Measurements from ENCODE around the gene EIF6.
A peak's percentile ranks its signal among the peaks of the same experiment; 100 is the strongest.
"Not testable (repeated sequence)": the region's sequence is repeated elsewhere in the genome, so short reads cannot be mapped to it uniquely, and the experiment has no call there.

The EIF6 gene

DNA sequence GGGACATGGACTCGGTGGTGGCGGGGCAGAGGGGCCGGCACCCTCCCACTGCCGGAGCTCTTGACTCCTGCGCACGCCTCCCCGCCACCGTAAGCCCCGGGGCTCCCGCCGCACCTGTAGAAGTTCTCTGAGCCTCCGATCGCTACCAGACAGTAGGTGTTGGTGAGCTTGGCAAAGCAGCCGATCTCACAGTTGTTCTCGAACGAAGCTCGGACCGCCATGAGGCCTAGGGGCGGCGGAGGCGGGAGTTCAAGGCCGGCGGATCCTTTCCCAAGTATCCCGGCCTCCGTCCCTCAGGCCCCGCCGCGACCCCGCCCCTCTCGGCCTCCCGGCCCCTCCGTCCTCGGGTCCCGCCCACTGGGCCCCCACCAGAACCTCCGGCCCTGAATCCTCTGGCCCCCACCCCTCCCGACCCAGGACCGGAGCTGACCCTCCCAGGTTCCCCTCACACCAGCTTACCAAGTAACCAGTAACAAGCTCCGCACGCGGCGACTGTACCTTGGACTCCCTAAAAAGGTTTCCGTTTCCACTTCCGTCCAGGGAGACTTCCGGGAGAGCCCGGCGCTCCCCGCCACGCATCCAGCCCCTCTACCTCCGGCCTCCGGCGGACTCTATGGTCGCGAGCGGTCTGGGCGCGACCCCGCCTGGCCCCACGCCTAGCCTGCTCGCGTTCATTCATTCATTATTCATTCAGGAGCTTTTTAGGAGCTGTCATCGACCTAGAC is at the start of gene EIF6:
EIF6 (minus strand) TSS at position 506 of the 725 bp plus-strand sequence; CDS start at position 221, 285 bp downstream.
- peak; percentile 56 for DNase-seq (ENCODE audit: low read depth)

DNA sequence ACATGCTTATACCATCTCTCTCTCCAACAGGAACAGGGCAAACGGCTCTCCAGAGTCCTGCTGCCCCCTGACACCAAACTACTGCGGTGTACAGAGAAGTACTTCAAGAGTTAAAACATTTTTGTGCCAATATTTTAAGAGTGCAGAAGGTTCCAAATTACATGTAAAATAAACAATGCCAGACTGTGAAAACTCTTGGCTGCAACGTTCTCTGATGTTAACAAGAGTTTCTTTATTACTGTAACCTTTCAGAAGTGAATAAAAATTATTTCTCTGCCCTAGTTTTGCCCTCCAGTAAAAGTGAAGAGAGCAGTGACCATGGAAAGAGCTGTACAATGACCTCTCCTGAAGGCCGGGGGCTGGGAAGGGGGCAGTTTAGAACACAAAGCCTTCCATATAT is 49.0 kb upstream of the EIF6 start:
- DNase-seq (ENCODE audit: low read depth), result no peak

DNA sequence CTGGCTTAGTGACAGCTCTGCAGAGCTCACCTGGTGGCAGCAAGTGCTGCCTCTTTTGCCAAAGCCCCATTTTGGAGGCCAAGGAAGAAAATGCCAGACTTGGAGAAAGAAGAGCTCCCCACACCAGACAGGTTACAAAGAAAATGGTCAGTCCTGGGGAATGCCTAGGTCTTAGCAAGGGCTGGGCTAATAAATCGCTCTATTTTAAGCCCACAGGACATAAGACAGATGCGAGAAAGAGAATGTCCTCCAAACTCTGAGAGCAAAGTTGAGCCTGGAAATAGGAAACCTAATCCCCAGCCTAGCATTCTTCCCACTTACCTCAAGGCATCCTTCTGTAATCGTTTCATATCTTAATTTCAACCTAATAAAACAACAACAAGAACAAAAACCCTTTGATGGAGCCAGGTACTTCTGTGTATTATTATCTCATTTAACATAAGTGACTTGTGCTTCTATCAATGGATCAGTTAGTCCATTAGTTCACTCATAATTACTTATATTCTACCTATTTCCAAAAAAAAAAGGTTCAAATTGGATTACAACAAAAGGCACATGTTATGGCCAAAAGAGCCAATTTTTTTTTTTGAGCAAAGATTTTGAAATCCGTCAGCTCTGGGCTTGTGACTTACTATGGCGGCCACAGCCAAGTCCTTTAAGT is 48.1 kb upstream of the EIF6 start:
- DNase-seq (ENCODE audit: low read depth), result no peak

DNA sequence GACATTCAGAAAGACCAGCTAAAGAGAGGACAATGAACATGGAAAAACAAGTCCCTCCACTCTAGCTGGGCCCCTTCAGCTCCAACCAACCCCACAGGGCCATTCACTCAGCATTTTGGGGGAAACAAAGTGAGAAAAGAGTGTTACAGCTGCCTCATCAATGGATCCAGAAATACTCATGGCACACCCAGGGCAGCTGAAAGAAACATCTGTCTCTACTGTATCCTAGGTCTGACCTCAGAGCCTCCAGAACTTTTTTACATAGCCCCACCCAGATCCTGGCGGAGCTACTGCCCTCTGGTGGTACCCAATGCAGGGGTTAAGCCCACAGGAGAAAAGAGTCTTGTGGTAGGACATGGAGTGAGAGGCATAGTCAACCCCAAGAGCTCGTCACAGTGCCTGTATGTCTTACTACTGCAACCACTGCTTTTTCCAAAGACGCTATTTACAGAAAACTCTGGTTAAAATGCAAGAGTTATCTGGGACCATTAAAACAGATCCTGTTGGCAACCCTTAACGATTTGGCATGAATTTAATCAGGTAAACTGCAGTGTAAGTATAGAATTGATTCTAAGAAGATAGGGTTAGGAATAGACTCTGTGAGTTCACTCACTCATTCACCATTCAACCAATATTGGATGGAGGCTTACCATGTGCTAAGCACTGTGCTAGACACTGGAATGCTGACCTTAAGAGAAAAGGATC is 45.0 kb upstream of the EIF6 start:
- no peak for DNase-seq (ENCODE audit: low read depth)

DNA sequence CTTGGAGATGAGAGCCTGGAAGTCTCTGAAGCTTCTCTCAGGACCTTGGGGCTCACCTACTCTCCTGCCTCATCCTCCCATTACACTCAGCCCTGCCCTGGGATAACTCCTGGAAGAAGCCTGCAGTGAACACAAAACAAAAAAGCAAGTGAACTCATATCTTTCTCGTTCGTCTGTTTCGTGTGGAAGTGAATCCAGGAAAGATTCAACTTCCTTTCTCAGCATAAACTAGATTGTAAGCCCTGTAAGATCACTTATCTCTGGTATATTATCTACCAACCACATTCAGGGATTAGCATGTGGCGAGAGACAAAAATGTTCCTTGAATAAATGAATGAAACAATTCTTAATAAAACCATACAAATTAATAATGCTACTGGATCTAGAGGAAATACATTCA is 44.1 kb upstream of the EIF6 start:
- DNase-seq (ENCODE audit: low read depth), result no peak

DNA sequence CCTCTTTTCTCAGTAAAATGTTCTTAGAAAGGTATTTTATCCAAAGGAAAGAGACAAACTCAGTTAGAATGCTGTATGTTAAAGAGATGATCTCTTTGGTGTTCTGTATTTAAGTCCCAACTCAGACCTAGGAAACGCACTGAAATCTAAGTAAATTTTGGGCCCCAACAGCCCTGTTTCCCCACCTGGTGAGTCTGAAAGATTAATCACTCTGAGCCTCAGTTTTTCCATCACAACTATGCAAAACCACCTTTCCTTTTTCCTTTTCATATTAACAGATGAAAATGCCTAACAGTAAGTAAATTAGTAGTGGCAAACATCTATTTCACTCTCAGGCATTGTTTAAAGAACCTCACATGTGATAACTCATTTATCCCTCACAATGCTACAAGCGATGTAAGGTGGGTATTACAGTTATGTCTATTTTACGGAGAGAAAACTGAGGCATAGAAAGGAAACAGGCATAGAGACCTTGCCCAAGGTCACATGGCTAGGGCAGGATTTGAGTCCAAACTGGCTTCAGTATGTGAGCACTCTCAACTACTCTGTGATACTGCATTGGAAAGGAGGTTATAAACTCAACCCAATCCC is 43.6 kb upstream of the EIF6 start:
- no peak for DNase-seq (ENCODE audit: low read depth)

DNA sequence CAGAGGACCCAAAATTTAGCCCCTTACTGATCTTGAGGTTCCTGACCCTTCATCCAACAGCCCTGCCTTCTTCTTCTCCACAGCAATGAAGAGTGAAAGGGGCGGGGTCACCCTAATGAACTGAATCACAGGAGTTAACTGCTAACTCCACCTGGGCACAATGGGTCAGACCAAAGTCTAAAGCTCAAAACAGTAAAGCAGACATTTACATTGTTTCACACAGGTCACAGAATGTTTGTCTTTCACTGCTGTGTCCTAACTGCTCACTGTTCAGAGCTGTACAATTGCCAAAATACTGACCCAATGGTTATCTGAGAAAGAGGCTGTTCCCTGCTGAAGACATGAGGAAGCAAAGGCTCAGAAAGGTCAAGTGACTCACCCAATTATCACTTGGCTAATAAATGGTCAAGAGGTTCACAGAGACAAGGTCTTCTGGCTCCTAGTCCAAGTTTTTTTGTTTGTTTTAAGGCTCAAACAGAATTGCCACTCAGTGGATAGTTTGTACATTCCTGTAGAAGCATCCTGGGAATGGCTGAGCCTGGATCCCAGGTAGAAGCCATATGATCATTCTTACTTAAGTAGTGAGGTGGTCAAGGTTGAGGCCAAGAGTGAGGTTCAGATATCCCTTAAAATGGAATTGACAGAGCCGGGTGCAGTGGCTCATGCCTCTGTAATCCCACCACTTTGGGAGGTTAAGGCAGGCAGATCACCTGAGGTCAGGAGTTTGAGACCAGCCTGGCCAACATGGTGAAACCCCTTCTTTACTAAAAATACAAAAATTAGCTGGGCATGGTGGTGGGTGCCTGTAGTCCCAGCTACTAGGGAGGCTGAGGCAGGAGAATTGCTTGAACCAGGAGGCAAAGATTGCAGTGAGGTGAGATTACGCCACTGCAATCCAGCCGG is 42.8 kb upstream of the EIF6 start:
- DNase-seq (ENCODE audit: low read depth), result no peak

DNA sequence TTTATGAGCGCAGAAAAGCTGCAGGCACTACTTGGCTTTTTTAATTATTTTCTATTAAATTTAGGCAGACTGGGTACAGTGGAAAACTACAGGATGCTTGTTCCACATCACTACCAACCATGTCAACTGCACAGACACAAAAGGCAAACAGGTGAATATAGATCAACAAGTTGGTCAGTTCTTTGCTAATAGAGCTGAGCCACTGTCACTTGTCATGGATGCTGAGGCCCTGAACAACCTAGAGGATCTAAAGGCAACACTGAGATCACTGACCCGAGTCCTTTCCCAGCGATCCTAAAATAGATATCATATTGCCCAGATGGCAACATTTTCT is 42.1 kb upstream of the EIF6 start:
- DNase-seq (ENCODE audit: low read depth), result no peak

DNA sequence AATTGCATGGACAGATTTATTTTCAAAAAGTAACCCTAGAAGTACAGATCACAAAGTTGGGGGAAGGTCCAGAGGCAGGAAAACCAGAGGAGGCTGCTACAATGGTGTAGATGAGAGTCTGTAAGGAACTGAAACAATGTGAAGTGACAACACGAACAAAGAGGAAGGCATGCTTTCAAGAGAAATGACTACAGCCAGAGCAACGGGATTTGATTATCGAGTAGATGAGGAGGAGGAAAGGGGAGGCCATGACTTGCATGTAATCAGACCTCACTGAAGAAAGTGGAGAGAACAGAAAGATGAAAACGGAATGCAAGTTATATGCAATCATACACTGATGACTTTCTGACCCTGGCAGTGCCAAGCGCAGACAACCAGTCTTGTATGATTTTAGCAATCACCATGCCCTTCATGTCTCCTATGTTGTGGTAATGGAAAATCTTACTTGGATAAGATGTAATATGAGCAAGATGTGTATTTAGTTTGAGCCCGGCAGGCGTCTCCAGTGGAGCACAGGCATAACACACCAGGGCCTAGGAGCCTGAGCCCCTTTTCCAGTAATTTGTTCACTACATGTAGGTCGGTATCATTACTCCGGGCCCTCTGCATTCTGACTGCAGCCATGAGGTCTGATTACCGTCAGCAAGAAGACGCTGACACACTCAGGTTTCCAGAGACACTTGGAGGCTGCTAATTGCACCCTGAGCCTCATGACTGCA is 41.6 kb upstream of the EIF6 start:
- DNase-seq (ENCODE audit: low read depth), result no peak

DNA sequence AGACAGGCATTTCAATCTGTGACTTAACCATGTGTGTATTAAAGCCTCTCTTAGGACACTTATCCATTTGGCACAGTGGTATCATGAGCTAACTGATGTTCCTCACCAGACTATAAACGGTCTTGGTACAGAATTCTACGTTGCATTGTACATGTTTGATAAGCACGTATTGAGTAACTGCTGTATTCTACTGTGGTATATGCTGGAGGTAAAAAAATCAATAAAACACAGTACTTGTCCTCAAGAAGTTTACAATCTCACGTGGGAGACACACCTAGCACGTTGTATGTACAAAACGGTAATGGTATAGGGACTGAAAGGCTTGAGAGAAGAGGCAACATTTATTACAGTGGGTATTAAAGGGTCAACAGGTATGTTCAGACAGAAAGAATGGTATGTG is 40.8 kb upstream of the EIF6 start:
- no peak for DNase-seq (ENCODE audit: low read depth)

DNA sequence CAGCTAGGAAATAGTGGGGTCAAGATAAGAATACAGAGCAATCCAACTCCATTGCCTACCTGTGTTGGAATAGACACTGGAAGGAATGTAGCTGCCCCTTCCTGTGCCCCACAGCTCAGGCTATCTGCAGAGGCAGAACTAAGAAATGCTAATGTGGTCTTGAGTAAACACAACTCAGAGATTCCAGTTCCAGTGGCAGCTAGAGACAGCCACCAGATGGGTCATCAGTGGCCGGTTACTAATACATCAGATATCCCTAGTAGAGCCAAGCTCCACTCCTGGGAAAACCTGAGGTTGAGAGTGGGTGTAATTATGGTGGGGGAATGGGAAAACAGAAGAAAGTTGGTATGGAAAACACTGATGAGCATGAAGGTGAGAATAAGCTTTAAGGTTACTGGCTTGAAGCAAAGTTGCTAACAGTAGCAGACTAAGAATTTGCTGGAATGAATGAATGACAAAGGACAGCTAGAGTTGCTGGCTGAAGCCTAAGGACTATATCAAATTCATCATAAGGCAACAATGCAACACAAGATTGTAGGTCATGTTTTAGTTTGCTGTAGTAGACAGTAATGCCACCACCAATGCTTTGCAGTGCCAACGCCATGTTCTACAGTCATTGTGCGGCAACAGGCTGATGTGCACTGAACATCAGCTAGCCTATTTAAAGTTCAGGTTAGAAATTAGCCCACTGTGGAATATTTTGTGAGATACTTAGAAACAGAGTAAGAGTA is 36.0 kb upstream of the EIF6 start:
- DNase-seq (ENCODE audit: low read depth), result no peak

DNA sequence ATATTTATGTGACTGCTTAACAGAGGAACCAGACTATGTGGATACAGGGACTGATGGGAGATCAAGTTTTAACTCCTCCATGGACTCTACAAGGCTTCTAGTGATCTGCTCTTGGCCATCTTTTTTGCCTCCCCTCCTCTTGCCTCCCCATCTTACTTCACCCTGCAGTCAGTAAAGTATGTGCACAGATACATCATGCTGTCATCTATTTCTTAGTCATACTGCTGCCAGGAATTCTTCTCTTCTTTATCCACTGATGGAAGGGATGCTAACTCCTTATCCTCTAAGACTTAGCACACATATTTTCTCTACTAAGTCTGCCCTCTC is 35.3 kb upstream of the EIF6 start:
- no peak for DNase-seq (ENCODE audit: low read depth)

DNA sequence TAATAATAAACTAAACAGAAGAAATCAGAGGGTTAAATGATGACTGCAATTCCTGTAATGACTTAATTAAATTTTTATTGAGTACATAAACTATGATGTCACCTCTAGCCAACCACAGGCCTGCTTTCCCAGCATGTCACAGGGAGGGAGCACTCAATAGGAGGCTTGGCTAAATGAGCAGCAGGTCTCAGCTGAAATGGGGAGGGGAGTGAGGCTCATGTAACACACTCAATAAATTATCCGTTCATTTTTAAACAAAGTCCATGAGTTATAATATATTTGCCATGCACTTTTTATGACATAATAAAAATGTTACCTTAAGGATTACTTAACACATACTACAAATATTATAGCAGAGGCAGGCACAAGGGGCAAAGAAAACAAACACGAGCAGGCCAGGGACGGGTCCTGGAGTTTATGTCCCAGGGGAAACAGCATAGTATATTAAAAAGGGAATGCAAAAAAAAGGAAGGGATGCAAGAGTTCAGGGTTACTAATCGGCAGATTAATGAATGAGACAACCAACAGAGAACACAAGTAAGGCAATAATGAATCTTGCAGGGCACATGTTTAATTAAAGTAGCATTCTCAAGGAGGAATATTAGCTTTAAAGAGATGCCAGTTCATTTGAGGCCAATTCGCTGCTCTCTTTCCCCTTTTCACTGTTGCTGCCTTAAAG is 34.8 kb upstream of the EIF6 start:
- no peak for DNase-seq (ENCODE audit: low read depth)

DNA sequence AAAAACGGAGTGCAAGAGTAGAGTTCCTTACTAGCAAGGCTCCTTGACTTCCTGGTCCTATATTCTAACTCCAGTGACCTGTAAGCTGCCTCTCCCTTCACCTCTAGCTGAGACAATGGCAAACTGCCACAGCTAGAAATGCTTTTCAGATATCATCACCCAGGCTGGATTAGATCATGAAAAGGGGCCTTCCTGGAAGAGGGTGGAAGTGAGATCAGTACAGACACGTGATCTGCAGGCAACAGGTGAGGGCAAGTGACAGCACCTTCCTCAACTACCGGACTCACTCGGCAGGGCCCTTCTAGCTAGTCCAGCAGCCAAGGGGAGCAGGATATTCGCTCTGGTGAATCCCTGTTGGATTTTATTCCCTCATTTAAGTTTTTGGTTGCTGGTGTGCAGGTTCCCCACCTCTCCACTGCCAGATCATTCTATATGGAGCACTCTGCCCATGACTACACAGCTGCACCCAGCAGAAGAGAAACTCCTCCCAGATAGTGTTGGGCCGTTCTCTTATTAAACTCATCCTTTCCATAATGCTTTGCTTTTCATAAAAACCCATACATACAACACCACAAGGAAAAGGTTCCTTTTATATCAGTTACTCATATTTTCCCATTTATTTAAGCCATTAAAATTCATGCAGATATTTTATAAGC is 34.1 kb upstream of the EIF6 start:
- no peak for DNase-seq (ENCODE audit: low read depth)

DNA sequence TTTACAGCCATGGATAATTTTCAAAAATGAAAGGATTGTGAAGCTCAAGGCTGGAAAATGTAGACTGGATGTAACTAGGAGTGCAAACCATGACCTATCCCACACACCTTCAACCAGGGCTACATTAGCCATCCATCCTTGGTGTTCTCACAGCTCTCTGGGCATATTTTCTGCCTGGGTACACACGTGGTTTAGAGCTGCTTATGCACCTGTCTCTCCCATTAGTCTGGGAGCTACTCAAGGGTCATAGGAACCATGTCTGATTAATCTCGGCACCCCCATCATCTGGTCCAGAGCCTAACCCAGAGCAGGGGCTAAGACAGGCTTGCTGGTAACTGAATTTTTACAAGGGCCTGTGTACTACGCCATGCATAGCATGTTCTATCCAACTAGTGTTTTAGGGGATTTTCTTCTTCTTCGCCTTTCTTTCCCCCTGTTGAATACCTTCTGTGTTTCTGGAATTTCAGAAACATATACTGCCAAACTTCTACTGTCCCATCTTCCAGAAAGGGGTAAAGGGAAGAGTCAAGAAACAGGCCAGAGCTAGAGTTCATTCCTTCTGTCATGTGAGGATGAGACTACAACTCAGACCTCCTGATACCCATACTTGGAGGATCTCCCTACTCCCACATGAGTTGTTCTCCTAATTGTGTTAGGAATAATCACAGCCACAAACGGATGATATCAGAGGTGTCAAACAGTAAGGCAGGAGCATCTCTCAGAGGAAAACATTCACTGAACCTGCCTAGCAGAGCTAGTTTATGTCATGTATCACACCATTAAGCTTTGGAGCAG is 33.0 kb upstream of the EIF6 start:
- no peak for DNase-seq (ENCODE audit: low read depth)

DNA sequence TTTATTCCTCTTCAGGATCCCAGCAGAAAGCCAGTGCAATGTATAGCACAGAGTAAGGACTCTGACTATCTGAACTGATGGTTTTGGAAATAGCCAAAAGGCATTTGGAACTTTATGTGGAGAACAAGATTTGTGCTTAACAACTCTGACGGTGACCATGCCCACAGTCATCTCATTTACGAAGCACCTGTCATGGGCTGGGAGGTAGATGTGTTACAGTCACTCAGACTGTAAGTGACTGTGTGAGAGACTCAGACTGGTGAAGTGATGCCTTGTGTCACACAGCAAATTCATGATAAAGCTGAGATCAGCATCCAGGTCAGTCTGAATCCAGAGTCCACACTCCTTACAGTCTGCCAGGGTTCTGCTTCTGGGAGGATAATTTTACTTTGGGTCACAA is 31.5 kb upstream of the EIF6 start:
- no peak for DNase-seq (ENCODE audit: low read depth)

DNA sequence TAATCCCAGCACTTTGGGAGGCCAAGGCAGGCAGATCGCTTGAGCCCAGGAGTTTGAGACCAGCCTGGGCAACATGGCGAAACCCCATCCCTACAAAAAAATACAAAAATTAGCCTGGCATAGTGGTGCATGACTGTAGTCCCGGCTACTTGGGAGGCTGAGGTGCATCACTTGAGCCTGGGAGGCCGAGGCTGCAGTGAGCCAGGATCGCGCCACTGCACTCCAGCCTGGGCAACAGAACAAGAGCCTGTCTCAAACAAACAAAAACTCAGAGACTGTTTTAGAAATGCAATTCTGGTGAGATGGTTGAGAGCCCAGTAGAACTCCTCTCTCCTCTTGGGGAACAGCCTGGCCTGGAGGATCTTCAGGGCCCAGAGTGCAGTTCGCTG is 31.1 kb upstream of the EIF6 start:
- not testable (repeated sequence) for DNase-seq (ENCODE audit: low read depth)

DNA sequence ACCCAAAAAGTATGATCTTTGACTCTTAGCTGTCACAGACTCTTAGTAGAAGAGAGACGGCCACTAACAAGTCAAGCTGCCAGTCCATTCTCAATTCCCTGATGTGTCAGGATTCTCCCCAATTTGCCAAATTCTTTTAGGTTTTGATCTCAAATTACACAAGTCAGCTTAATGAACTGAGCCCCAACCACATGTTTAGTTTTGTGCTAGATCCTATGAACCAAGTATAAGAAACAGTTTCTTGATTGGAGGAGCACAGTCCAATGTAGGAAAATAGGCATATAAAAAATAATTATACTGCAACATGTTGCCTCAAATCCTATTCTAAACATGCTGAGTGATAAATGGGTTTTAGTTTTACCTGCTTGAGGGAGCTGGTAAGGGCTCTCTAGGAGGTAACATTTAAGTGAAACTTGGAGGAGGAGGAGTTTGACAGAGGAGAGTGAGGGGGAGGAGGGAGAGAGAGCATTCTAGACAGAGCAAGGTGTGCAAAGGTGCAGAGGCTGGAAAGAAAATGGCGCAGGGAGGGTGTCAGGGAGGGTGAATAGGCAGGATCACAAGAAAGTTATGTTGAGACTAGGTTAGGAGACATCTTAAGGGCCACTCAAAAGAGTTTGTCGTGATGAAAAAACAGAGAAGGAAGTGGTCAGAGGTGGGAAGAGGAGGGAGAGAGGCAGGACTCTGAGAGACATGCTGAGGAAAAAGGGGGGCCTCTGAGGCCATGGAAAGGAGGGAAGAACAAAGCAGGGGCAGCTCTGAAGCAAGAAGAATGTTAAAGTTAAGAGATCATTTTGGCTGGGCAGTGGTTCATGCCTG is 30.5 kb upstream of the EIF6 start:
- no peak for DNase-seq (ENCODE audit: low read depth)
